GM12872 (cell line): ENCODE data around the gene RNU6-8.

Experiments
- TF ChIP-seq, protein P1 (sequence below): IDR thresholded peaks from 3 replicates; pipeline ENCODE4 v1.5.1; 2011; ENCODE audit warnings: low read depth, mild to moderate bottlenecking, low read length, moderate library complexity; ENCODE audit not compliant: insufficient read depth

Gene RNU6-8

DNA sequence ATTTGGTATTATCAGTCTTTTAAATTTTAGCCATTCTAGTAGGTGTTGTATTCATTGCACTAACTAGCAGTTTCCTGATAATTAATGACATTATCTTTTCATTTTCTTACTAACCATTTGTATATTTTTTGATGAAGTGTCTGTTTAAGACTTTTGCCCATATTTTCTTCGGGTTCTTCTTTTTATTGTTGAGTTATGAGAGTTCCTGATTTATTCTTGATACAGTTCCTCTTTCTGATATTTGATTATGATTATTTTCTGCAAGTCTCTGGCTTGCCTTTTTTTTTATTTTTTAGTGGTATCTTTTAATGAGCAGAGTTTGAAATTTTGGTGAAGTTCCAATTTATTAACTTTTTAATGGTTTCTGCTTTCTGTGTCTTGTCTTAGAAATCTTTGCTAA is 7.4 kb downstream of the RNU6-8 start:
- TF ChIP-seq, protein P1, sequence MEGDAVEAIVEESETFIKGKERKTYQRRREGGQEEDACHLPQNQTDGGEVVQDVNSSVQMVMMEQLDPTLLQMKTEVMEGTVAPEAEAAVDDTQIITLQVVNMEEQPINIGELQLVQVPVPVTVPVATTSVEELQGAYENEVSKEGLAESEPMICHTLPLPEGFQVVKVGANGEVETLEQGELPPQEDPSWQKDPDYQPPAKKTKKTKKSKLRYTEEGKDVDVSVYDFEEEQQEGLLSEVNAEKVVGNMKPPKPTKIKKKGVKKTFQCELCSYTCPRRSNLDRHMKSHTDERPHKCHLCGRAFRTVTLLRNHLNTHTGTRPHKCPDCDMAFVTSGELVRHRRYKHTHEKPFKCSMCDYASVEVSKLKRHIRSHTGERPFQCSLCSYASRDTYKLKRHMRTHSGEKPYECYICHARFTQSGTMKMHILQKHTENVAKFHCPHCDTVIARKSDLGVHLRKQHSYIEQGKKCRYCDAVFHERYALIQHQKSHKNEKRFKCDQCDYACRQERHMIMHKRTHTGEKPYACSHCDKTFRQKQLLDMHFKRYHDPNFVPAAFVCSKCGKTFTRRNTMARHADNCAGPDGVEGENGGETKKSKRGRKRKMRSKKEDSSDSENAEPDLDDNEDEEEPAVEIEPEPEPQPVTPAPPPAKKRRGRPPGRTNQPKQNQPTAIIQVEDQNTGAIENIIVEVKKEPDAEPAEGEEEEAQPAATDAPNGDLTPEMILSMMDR = no peak

DNA sequence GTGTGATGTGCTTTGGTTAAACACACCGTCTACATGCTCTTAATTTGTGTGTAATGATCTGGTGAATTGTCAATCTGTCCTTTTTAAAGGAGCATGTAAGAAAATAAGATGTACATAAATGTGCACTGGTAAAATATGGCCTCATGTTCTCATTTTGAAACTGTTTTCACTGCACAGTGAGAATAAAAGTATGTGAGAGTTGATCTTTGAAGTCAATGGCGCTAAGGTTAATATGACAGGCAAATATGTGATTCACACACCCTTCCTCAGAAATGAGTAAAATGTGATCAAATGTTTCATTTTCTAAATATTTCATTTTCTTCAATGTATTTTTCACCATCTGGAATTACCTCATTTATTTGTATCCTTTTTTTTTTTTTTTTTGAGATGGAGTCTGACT is 9.5 kb downstream of the RNU6-8 start:
- TF ChIP-seq, protein P1 = no peak

DNA sequence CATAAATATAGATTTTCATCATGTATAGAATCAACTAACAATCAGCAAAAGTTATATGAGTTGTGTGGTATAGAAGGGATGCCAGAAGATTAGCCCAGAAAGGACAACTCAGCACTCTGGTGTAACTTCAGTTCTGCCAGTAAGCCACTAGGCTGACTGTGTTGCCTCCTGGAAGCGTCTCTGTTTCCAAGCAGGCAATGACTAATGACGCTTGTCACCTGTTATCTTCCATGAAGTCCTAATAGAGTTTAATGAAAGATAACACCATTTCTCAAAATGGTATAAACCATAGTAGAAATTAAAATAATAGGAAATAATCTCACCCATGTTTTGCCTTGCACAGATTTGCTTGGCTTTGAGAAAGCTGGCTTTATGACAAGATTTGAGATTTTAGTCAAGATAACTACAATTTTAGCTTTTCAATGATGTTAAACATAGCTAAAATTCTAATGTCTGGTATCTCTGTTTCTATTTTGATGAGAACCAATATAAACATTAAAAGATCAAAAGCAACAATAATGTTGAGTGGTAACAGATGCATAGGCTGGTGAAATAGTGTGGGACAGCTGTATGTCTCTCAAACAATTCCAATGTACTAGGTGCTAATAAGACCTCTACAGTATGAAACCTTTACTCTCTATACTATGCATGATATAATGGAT is 10.2 kb downstream of the RNU6-8 start:
- TF ChIP-seq, protein P1 = no peak

DNA sequence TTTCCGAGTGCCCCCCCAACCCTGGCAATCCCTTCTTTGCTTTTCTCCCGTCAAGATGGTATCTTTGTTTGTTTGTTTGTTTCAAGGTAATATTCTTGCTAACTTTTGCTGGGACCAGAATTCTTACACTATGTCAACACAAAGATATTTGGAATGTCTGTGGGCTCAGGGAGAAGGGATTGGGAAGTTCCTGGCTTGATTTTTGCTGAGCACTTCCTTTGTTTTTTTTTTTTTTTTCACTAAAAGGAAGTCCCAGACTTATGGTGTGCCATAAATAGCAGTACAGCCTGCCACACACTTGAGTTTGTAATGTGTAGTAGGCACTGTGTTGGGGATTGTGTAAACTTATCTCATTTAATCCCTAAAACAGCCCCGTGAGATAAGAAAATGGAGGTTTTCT is 12.4 kb downstream of the RNU6-8 start:
- TF ChIP-seq, protein P1 = no peak

DNA sequence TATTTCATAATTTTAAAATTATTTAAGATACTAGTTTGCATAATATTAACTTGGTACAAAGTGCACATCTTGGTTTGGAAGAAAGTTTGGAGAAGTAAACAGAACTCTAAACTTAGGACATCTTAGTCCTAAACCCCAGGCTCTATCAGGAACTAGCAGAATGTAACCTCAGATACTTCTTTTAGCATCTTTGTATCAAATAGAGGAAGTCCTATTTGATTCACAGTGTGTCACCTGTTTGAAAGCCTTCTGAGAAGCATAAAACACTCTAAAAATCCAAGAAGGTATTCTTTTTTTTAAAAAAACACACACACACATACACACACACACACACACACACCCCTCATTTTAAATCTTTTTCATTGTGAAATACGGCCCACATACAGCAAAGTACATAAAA is 13.3 kb downstream of the RNU6-8 start:
- TF ChIP-seq, protein P1 = no peak

DNA sequence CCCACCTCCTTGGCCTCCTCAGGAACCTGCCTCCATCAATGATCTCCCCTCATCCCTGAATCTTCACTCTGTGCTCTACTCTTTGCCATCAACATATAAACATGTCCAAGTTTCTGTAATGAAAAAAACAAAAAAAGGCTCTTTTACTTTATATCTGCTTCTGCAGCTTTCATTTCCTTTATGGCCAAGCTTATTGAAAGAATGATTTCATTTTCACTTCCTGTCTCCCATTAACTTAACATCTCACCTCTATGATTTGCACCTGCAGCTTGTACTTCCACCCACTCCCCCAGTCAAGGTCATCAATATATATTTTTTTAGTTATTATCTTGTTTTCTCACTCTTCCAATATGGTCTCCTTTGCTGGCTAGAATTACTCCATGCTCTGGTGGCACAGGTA is 16.8 kb downstream of the RNU6-8 start:
- TF ChIP-seq, protein P1 = no peak

DNA sequence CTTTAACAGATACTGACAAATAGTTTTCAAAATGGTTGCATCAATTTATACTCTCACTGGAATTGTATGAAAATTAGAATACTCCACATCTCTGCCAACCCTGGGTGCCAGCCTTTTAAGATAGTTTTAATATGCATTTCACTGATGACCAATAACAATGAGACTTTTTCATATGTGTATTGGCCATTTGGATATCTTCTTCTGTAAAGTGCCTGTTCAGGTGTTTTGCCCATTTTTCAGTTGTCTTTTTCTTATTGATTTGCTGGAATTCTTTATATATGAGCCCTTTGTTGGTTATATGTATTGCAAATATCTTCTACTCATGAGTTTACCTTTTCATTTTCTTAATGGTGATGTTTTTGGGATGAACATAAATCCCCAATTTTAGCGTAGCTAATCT is 18.0 kb downstream of the RNU6-8 start:
- TF ChIP-seq, protein P1 = no peak
